DOHH2 (cell line): ENCODE data around the gene AJAP1.

Experiments
- H3F3A ChIP-seq: fragments of 200-600 bp; sonication (generic), shearing (Covaris generic); 2 replicates; pipeline ENCODE4 v1.6.0; 2016; ENCODE audit warnings: antibody characterized with exemption, mild to moderate bottlenecking; ENCODE audit not compliant: control insufficient read depth, insufficient read depth
- H3K27ac ChIP-seq: fragments of 200-600 bp; sonication (generic); 2 replicates; pipeline ENCODE4 v1.5.1; 2014; ENCODE audit warnings: low read depth, mild to moderate bottlenecking, low read length, moderate library complexity
- H3K27me3 ChIP-seq: fragments of 200-600 bp; sonication (generic); 2 replicates; pipeline ENCODE4 v1.6.1; 2014; ENCODE audit warnings: mild to moderate bottlenecking, low read length, mixed read lengths; ENCODE audit not compliant: control insufficient read depth
- H3K36me3 ChIP-seq: fragments of 200-600 bp; sonication (generic); 2 replicates; pipeline ENCODE4 v1.6.1; 2014; ENCODE audit warnings: mild to moderate bottlenecking, low read length, moderate library complexity, mixed read lengths; ENCODE audit not compliant: control insufficient read depth
- H3K4me1 ChIP-seq: fragments of 200-600 bp; sonication (generic); 2 replicates; pipeline ENCODE4 v1.6.1; 2014; ENCODE audit warnings: mild to moderate bottlenecking, low read length, mixed read lengths; ENCODE audit not compliant: control insufficient read depth
- H3K4me2 ChIP-seq: fragments of 200-600 bp; sonication (generic); 2 replicates; pipeline ENCODE4 v1.6.0; 2014; ENCODE audit warnings: mild to moderate bottlenecking, low read length, moderate library complexity
- H3K4me3 ChIP-seq: fragments of 200-600 bp; sonication (generic); 2 replicates; pipeline ENCODE4 v1.5.1; 2014; ENCODE audit warnings: mild to moderate bottlenecking, low read length, mixed read lengths
- H3K79me2 ChIP-seq: fragments of 200-600 bp; sonication (generic); 2 replicates; pipeline ENCODE4 v1.6.1; 2014; ENCODE audit warnings: mild to moderate bottlenecking, low read length, mixed read lengths; ENCODE audit not compliant: control insufficient read depth
- H3K9me2 ChIP-seq: fragments of 200-600 bp; sonication (generic); replicated peaks from 2 replicates; pipeline ENCODE4 v1.6.1; 2014; ENCODE audit warnings: mild to moderate bottlenecking, low read length, mixed read lengths; ENCODE audit not compliant: control insufficient read depth
- H3K9me3 ChIP-seq: fragments of 200-600 bp; sonication (generic); 2 replicates; pipeline ENCODE4 v1.6.1; 2014; ENCODE audit warnings: antibody characterized with exemption, low read length, mixed read lengths; ENCODE audit not compliant: control insufficient read depth, insufficient read depth
- H4K20me1 ChIP-seq: fragments of 200-600 bp; sonication (generic); 2 replicates; pipeline ENCODE4 v1.6.0; 2014; ENCODE audit warnings: low read depth, mild to moderate bottlenecking, antibody characterized with exemption, low read length, moderate library complexity; ENCODE audit not compliant: control insufficient read depth, insufficient read depth
- EZH2phosphoT487 ChIP-seq: fragments of 200-600 bp; sonication (generic); IDR thresholded peaks from 2 replicates; pipeline ENCODE4 v1.6.1; 2017; ENCODE audit warnings: borderline replicate concordance, mild to moderate bottlenecking, antibody characterized with exemption, low read length, moderate library complexity, mixed read lengths
- TF ChIP-seq, protein P1 (sequence below): fragments of 200-600 bp; sonication (generic); IDR thresholded peaks from one replicate; pipeline ENCODE4 v1.5.1; 2014; ENCODE audit warnings: antibody characterized with exemption, mild to moderate bottlenecking, low read depth, low read length; ENCODE audit not compliant: poor library complexity, severe bottlenecking

AJAP1 gene

DNA sequence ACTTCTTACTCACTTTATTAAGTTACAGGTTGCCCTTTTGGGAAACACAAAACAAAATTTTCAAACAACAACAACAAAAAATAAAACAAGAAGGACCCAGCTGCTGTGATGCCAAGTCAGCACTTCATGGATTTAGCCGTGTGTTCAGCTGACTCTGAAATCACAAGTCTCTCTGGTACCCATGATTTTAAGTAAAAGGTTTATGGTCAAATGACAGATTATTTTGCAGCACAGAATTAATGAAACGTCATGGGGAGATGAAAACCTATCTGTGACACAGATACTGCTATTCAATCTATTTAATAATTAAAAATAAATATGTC lies 7.1 kb downstream of the AJAP1 start:
- no peaks in the 10 kb centered on the region for H4K20me1 ChIP-seq
- TF ChIP-seq, protein P1, sequence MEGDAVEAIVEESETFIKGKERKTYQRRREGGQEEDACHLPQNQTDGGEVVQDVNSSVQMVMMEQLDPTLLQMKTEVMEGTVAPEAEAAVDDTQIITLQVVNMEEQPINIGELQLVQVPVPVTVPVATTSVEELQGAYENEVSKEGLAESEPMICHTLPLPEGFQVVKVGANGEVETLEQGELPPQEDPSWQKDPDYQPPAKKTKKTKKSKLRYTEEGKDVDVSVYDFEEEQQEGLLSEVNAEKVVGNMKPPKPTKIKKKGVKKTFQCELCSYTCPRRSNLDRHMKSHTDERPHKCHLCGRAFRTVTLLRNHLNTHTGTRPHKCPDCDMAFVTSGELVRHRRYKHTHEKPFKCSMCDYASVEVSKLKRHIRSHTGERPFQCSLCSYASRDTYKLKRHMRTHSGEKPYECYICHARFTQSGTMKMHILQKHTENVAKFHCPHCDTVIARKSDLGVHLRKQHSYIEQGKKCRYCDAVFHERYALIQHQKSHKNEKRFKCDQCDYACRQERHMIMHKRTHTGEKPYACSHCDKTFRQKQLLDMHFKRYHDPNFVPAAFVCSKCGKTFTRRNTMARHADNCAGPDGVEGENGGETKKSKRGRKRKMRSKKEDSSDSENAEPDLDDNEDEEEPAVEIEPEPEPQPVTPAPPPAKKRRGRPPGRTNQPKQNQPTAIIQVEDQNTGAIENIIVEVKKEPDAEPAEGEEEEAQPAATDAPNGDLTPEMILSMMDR, result no peak
- no peak for TF ChIP-seq EZH2phosphoT487
- no peaks in the 10 kb centered on the region for H3K9me2 ChIP-seq
- no peak overlapping the region for H3K4me2 ChIP-seq
- no peak overlapping the region for H3K27ac ChIP-seq
- no peaks in the 10 kb centered on the region for H3K79me2 ChIP-seq
- H3F3A ChIP-seq, result no peaks in the 10 kb centered on the region
- no peaks in the 10 kb centered on the region for H3K9me3 ChIP-seq
- H3K27me3 ChIP-seq, result peaks cover 33% of the 10 kb centered on the region
- H3K4me1 ChIP-seq, result no peaks in the 10 kb centered on the region
- H3K36me3 ChIP-seq, result no peaks in the 10 kb centered on the region
- no peak overlapping the region for H3K4me3 ChIP-seq

DNA sequence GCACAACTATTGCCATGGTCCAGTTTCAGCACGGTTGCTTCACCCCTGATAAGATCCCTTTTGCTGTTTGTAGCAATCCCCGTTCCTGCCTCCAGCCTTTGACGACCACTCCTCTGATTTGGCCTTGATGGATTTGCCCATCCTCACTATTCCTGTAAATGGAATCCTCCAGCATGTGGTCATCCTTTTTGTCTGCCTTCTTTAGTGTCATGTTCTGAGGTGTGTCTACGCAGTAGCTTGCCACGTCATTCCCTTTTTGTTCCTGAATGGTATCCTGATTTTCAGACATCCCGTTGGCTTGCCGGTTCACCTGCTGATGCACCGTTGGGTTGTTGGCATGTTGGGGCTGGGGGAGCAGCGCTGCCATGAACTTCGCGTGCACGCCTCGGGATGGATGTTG lies 7.8 kb downstream of the AJAP1 start:
- no peaks in the 10 kb centered on the region for H4K20me1 ChIP-seq
- no peak overlapping the region for H3K27ac ChIP-seq
- H3K36me3 ChIP-seq, result no peaks in the 10 kb centered on the region
- H3K4me3 ChIP-seq, result no peak overlapping the region
- no peaks in the 10 kb centered on the region for H3K9me2 ChIP-seq
- H3K4me1 ChIP-seq, result no peaks in the 10 kb centered on the region
- TF ChIP-seq, protein P1, result no peak
- TF ChIP-seq EZH2phosphoT487, result no peak
- H3K4me2 ChIP-seq, result no peak overlapping the region
- no peaks in the 10 kb centered on the region for H3K79me2 ChIP-seq
- H3K27me3 ChIP-seq, result peaks cover 27% of the 10 kb centered on the region
- no peaks in the 10 kb centered on the region for H3K9me3 ChIP-seq
- no peaks in the 10 kb centered on the region for H3F3A ChIP-seq

- no peaks in the 10 kb centered on the region for H3K9me3 ChIP-seq
- peaks cover 24% of the 10 kb centered on the region for H3K27me3 ChIP-seq
- no peaks in the 10 kb centered on the region for H3K4me1 ChIP-seq
- H3K4me3 ChIP-seq, result no peak overlapping the region
- H3K27ac ChIP-seq, result no peak overlapping the region
- H3K4me2 ChIP-seq, result no peak overlapping the region
- TF ChIP-seq, protein P1, result no peak
- no peak for TF ChIP-seq EZH2phosphoT487
- H4K20me1 ChIP-seq, result no peaks in the 10 kb centered on the region
- H3K9me2 ChIP-seq, result no peaks in the 10 kb centered on the region
- H3K36me3 ChIP-seq, result no peaks in the 10 kb centered on the region
- no peaks in the 10 kb centered on the region for H3F3A ChIP-seq
- H3K79me2 ChIP-seq, result no peaks in the 10 kb centered on the region
Measured at GRCh38 chr1:4662723-4663122, 8.3 kb downstream of the AJAP1 start.

- no peaks in the 10 kb centered on the region for H3K36me3 ChIP-seq
- H3K27me3 ChIP-seq, result peaks cover 12% of the 10 kb centered on the region
- H3K9me2 ChIP-seq, result no peaks in the 10 kb centered on the region
- no peaks in the 10 kb centered on the region for H3F3A ChIP-seq
- H4K20me1 ChIP-seq, result no peaks in the 10 kb centered on the region
- TF ChIP-seq, protein P1, result no peak
- no peak for TF ChIP-seq EZH2phosphoT487
- H3K4me1 ChIP-seq, result no peaks in the 10 kb centered on the region
- no peak overlapping the region for H3K4me2 ChIP-seq
- H3K79me2 ChIP-seq, result no peaks in the 10 kb centered on the region
- H3K27ac ChIP-seq, result no peak overlapping the region
- H3K9me3 ChIP-seq, result no peaks in the 10 kb centered on the region
- no peak overlapping the region for H3K4me3 ChIP-seq
Measured at GRCh38 chr1:4664095-4664494, 9.7 kb downstream of the AJAP1 start.
